ENCODE results near the gene DISC1.

The DISC1 gene

DNA sequence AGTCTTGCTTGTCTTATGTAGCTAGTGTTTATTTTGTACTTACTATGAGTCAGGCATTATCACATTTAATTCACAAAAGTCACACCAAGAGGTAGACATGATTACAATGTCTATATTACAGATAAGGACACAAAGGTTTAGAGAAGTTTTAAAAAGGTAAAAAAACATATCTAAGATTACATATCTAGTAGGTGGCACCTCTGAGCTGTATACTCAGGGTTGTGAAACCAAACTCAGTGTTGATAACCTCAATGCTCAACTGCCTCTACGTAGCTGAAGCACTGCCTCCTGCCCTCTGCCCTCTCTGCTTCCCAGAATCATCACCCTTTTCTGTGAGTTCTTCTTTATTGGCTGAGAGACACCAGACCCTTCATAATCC lies 431.3 kb downstream of the DISC1 start:
- FAIRE-seq: no peak

DNA sequence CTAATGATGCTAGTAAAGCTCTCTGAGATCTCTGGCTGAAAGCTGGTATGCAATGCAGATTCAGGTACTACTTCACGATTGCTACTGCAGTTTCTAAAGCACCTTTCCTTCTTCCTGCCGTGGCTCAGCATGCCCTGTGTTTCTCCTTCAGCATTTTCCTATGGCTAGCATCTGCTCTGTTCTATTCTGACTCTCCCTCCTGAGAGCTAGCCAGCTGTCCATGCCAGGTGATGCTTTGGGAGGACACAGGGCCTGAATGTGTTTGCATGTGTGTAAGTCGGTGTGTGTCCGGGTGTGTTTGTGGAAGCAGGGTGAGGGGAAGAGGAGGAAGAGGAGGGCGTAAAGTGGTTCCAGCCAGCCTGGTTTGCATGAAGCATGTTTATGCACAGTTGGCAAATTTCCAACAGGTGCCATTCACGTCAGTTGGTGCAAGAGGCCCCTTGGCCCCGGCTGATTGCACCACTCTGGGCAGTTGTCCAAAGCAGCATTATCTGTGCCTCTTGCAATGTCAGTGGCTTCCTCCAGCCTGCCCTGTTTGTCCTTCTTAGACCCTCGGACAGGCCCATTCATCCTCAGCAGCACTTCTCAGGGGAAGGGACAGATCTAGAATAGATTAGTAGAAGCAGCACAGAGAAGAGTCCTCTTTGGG lies 433.3 kb downstream of the DISC1 start:
- FAIRE-seq: no peak

DNA sequence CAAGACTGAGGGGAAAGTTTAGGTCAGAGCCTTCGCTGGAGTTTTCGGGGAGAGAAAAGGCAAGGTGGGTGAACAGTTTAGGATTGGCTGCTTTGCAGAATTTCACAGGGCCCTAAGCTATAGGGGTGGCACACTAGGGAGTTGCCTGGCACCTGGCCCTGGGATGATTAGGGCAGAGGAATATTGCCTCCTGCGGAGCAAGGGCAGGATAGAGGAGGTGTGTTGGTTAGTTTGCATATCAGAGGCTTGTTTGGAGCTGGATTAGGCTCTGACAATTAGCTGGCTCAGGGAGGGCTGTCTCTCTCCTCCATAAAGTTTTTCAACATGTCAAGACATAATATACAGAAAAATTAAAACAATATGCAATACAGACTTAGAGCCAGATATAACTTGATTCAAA lies 436.4 kb downstream of the DISC1 start:
- FAIRE-seq: no peak

DNA sequence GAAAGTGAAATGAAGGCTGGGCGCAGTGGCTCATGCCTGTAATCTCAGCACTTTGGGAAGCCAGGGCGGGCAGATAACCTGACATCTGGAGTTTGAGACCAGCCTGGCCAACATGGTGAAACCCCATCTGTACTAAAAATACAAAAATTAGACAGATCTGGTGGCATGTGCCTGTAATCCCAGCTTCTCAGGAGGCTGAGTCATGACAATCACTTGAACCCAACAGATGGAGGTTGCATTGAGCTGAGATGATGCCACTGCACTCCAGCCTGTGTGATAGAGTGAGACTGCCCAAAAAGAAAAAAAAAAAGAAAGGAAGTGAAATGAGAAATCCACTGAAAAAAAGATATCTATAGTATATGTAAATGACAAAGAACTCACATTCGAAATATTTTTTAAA lies 439.9 kb downstream of the DISC1 start:
- no peak for FAIRE-seq

DNA sequence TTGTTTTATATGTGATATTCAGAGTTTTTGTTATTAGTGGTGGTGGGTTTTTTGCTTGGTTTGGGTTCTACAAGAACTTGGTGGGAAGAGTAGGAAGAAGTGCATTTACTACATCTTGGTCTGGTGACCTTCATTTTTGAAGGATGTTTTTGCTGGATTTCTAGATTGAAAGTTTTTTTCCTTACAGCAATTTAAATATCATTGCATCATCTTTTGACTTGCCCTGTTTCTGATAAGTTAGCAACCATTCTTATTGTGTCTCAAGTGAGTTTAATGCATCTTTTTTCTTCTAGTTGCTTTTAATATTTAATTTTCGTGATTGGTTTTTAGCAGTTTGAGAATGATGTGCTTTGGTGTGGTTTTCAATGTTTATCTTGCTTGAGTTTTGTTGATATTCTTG lies 447.7 kb downstream of the DISC1 start:
- no peak for FAIRE-seq

DNA sequence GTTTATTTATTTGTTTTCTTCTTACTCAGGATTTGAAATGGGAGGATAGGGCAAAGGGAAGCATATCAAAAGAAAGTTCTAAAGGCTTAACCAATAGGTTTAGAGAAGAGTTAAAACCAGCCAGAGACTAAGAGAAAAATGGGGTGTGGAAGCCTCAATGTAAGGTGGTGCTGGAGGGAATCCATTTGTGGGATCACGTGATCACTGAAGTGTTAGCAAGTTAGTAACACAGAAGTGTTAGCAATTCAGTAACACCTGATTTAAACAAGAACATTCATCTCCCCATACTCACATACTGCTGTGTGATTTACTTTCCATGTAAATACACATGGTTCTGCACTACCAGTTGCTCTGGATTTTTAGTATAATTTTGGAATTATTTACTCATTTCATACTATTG lies 451.2 kb downstream of the DISC1 start:
- no peak for FAIRE-seq

DNA sequence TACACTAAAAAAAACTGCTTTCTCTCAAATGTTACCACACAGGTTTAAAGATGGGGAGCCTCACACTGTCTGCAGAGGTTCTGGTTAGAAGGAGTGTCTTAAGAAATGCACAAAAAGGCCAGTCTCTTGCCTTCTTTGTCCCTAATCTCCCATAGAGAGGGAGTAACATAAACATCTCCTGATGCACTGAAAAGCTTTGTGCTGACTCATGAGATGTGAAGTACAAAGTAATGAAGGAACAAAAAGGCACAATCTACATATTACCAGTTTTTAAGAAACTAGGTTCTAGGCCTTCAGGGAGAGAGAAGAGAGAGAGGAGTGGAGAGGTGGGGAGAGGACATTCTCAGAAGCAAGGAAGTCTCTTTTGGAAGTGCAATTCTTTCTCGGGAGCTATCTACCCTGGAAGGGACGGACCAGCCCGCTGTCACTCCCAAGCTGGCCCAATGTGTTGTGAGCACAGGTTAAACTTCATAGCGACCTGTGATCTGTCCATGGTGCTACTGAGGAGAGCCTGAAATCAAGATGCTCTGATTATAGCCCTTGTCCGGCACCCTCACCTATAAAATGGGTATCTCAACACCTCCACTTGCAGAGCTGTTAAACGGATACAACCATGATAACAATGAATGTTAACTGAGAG lies 458.1 kb downstream of the DISC1 start:
- no peak for FAIRE-seq

DNA sequence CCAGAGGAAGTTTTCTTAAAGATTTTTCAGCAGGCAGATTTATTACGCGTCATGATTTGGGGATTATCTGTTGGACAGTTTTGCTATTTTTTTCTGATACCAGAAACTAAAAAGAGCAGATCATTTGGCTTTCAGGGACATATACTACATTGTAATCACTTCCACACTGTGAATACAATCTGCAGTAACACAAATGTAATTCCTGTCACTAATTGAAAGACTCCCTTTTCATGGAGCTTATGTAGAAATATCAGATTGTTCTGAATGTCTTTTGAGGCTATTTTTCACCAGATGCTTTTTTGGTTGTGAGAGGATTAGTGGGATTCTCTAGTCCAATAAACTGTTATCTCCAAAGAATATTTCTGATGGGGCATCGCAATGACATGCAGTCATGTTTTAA lies 464.2 kb downstream of the DISC1 start:
- FAIRE-seq: no peak

All from colon (tissue), 2 donors.